ENCODE results near the gene EFCAB9.

GRCh38 chr5:172168311-172168710 lies 25.7 kb upstream of the EFCAB9 start:
- TF ChIP-seq CTCF (conservative IDR thresholded peaks at IDR 0.05) (no peak), ZFX (IDR thresholded peaks at IDR 0.05) (no peak)

All from C4-2B (cell line).